Measurements from ENCODE around the gene KLK4.

Gene KLK4, protein sequence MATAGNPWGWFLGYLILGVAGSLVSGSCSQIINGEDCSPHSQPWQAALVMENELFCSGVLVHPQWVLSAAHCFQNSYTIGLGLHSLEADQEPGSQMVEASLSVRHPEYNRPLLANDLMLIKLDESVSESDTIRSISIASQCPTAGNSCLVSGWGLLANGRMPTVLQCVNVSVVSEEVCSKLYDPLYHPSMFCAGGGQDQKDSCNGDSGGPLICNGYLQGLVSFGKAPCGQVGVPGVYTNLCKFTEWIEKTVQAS

DNA sequence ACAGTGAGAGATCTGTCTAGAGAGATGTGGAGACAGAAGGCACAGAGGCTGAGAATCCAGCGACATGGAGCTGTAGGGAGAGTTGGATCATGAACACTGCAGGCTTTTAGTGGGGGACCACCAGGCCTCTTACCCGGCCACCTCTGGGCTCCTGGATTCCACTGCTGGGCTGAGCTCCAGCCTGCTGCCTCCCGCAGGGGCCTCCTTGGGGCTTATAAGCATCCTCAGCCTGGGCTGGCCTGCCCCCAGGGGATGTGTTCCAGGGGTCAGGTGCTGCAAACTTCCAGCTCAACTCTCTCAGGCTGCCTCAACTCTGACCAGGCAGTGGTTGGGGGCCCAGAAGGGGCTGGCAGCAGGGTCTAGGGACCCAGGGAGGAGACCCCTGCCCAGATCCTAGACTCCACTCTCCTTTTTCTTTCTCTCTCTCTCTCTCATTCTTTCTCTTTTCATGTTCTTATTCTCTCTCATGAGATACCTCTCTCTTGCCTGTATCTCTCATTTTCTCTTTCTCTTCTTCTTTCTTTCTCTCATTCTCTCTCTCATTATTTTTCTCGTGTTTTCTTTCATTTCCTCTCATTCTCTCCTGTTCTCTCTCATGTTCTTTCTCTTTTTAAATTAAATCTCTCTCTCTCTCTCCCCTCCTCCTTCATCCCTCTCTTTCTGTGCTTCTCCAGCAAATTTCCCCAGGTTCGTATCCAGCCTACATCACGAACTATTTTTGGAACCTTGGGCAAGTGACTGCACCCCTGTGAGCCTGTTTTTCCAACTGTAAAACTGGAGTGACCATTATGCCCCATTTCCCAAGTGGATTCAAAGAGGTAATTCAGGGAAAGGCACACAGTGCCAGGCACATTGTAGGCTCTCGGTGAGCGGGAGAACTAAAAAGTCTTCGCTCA is at the start of gene KLK4:
Gene KLK4, minus strand, starts transcription at position 190 of the 896 bp plus-strand sequence. CDS start 657 bp downstream, outside the sequence.
- no peak for DNase-seq

DNA sequence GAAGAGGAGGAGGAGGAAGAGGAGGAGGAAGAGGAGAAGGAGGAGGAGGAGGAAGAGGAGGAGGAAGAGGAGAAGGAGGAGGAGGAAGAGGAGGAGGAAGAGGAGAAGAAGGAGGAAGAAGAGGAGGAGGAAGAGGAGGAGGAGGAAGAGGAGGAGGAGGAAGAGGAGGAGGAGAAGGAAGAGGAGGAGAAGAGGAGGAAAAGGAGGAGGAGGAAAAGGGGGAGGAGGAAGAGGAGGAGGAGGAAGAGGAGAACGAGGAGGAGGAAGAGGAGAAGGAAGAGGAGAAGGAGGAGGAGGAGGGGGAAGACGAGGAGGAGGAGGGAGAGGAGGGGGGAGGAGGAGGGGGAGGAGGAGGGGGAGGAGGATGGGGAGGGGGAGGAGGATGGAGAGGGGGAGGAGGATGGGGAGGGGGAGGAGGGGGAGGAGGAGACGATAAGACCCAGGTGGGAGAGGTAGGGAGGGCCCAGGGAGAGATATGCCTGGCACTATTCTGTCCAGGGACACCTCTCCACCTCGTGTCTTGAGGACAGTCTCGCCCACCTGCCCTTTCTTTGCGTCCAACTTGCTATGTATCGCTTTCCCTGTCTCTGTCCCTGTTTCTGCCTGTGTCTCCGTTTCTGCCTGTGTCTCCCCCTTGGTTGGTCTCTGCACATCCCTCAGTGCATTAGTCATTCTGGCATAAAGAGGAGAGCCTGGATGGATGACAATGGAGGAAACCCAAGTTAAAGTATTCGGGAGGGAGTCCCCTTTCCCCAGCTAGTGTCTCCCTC is 48.7 kb upstream of the KLK4 start:
- DNase-seq = no peak

DNA sequence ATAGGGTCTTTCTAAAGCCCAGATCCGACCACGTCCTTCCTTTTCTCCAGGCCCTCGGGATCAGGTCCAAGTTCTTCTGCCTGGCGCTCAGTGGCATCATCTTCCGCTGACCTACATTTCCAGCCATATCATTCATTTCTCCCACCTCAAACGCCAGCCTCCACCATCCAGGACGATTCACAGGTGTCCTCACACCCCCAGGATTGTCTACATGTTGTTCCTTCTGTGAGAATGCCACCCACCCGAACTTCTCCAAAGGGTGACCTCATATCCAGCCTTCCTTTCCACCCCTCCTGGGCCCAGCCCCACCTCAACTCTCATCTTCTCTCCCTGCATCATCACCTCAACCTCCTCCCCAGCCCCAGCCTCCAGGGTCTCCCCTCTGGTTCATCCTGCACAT is 46.4 kb upstream of the KLK4 start:
- no peak for DNase-seq

DNA sequence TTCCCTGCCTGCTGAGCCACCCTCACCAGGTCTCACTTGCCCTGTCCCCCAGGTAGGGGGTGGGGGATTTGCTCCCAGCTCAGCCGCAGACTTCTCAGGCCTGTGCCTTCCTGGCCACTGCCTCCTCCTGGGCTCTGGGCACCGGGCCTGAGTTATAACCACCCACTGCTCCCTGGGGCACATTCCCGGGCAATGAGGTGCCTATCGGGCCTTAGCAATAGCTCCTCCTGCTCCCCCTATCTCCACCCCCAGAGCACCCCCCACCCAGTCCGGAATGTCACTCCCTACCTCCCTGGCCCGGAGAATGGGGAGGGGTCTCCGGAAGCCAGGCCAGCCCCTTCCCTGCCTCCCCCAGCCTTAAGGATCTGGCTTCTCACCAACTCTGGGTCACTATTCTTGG is 41.7 kb upstream of the KLK4 start, which contains the start of gene KLK5:
Gene KLK5, minus strand, starts transcription at position 129 of the 400 bp plus-strand sequence. CDS start 381 bp downstream, outside the sequence.
- DNase-seq = no peak

DNA sequence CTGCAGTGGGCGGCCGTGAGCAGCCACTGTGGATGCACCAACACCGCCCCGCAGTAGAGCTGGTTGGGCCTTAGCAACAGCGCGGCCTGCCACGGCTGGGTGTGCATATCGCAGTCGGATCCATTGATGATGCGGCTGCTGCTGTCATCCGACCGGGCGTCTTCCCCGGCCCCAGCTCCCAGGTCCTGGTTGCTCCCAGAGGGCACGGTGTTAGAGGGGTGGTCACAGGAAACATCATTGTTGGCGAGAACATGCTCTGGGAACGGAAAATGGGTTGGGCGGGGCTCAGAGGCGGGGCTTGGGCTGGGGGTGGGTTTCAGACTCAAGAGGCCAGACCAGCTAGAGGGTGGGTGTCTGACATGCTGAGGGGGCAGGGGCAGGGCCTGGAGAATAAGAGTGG is 38.7 kb upstream of the KLK4 start:
- DNase-seq = no peak

DNA sequence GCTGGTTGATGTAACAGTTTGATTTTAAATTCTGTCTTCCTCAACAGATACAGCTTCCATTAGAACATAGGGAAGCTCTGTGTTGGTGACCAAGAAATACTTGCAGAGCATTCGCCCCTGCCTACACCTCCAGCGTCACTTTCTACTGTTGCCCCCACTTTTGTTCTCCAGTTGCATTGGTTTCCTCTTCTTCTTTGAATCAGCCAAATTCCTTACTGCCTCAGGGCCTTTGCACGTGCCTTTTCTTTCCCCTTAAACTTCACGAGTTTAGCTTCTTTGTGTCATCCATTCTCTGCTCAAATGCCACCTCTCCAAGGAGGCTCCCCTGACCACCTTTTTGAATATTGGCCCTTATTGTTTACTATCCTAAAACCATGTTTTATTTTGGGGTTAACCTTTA is 35.9 kb upstream of the KLK4 start:
- no peak for DNase-seq

DNA sequence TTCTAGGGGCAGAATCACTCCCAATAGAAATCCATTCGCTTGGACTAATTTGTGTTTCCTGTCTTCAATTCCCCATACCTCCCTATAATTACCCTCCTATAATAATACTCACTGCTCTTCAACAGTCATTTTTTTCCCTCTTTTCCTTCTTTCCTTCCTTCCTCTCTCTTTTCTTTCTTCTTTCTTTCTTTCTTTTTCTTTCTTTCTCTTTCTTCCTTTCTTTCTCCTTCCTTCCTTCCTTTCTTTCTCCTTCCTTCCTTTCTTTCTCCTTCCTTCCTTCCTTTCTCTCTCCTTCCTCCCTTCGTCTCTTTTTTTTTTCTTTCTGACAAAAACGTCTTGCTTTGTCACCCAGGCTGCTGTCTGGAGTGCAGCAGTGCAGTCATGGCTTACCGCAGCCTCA is 33.6 kb upstream of the KLK4 start:
- no peak for DNase-seq

DNA sequence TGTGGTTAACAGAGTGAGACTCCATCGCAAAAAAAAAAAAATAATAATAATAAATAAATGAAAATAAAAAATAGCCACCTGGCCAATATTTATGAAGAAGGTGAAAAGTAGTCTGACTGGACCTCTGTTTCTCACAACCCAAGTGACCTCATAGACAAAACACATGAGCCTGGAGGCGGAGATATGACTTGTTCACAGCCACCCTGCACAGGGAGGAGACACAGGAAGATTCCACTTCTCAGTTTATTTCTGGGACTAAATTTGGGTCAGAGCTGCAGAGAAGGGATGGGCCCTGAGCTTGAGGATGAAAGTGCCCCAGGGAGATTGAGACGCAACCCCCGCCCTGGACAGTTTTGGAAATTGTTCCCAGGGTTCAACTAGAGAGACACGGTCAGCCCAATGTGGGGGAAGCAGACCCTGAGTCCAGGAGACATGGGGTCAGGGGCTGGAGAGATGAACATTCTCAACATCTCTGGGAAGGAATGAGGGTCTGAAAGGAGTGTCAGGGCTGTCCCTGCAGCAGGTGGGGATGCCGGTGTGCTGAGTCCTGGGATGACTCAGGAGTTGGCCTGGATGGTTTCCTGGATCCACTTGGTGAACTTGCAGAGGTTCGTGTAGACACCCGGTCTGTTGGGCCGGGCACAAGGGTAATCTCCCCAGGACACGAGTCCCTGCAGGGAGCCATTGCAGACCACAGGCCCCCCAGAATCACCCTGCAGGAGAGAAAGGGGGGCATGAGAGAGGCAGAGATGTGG is 32.1 kb upstream of the KLK4 start:
- DNase-seq = no peak

DNA sequence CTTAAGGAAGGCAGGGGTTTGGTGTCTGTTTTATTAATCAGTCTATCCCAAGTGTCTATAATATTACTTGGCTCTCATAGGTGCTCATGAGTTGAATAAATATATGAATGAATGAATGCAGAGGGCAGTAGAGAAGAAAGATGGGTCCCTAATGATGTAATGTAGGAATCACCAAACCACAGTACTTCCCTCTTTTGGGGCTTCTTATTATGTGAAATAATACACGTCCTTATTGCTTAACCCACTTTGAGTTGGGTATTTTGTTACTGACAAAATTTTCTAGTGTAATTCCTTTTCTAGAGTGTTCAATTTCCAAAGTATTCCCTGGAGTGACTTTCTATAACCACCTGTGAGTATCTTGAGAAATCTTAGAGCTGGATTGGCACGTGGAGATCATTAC is 28.4 kb upstream of the KLK4 start:
- DNase-seq = no peak

DNA sequence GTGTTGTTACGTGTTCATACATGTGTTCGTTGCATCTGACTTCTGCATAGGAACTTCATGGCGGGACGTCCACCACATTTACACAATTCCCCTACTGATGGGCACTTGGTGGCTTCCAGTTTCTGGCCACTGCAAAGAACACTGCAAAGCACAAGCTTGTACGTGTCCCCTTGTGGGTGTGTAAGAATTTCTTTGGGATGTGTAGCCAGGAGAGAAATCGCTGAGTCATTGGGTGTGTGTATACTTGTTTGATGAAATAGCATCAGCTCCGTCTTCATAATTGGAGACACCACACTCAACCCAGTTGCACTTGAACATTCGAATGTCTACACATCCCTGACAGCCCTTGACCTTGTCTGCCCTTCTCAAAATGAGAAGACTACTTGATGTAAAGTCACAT is 22.4 kb upstream of the KLK4 start:
- peak; percentile 11 for DNase-seq

DNA sequence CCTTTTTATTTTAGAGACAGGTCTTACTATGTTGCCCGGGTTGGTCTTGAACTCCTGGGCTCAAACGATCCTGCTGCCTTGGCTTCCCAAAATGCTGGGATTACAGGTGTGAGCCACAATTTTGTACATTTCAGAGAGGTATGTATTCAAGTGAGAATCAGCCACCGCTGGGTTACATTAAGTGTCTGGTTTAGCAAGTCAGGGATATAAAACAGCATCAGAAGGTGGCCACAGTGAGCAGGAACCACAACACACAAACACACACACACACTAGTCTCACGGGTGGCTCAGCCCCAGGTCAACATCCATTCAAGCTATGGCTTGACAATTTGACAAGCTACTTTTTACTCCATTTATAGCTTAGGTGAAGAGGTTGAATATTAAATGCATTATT is 21.5 kb upstream of the KLK4 start:
- DNase-seq = no peak

DNA sequence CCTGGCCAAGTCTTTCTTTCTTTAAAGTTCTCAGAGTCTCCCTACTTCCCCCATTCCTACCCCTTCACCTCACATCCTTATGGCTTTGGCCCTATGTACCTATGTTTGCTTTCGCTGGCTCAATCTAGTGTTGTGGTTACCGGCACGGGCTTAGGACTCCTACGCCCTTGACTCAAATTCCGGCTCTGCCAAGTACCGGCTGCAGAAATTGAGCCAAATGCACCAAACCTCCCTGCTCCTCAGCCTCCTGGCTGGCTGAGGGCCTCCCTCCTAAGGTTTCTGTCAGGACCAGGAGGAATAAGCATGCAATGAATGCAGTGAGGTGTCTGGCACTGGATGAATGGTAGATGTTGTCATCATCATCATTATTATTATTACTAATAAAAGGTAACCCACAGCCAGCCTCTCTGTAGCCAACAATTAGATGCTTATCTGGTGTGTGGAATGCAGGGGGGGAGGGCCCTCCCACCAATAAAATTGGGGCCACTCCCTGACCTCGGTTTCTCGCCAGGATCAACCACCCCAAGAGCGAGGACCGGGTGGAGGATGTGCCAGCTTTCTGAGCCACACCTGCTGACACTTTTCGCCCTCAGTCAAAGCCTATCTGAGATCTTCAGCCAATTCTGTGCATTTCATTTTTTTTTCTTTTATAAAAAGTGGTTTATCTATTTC is 21.0 kb upstream of the KLK4 start:
- DNase-seq = no peak

DNA sequence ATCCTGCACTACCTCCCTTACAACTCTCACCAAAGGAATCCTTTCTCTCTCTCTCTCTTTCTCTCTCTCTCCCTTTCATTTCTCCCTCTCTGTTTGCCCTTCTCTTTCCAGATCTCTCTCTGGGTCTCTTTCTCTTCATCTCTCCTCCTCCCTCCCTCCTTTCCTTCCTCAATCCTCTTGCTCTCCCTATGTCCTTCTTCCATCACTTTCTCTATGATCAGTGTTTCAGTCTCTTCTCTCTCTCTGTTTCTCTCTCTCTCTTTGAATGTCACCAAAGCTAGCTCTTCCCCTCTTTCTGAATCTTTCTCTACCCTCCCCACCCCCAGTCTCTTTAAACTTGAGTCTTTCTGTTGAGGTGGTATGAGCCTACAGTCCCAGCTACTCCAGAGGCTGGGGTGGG is 19.8 kb upstream of the KLK4 start:
- no peak for DNase-seq

DNA sequence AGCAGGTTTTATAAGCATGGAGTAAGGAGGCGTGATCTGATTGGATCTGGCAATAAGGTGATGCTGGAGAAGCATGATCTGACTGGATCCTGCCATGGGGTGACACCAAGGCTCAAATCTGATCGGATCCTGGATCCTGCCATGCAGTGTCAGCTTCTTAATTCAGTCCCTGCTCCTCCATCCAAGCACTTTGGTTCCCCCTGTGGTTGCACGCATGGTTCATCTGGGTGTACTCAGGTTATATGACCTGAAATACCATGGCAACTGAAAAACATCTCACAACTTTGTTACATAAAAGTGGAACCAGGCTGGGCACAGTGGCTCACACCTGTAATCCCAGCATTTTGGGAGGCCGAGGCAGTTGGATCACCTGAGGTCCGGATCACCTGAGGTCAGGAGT is 17.6 kb upstream of the KLK4 start:
- DNase-seq = no peak

DNA sequence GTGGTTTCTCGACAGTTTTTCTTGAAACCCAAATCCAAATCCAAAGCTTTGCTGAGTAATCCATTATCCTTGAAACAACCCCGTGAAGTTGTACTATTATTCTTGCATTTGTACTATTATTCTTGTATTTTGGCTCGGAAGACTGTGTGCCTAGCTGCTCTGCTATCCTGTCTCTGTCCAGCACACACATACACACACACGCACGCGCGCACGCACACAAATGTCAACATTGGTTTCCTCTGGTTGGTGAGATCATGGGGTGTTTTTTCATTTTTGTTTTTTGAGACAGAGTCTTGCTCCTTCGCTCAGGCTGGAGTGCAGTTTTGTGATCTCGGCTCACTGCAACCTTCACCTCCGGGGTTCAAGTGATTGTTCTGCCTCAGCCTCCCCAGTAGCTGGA is 14.9 kb upstream of the KLK4 start:
- no peak for DNase-seq

DNA sequence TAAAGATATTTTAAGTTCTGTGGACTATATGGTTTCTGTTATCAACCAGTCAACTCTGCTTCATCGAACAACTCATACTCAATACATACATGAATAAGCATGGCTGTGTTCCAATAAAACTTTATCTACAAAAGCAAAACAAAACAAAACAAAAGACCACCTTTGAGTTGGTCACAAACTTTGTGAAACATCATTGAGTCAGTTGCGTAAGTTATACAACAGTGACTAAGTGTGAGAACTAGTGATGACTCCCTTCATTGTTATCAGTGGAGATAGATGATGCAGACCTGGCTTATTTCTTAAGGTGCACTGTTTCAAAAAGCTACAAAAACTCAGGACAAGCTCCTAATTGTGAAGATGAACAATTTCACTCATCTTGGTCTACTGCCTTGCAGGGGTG is 14.5 kb upstream of the KLK4 start:
- no peak for DNase-seq

DNA sequence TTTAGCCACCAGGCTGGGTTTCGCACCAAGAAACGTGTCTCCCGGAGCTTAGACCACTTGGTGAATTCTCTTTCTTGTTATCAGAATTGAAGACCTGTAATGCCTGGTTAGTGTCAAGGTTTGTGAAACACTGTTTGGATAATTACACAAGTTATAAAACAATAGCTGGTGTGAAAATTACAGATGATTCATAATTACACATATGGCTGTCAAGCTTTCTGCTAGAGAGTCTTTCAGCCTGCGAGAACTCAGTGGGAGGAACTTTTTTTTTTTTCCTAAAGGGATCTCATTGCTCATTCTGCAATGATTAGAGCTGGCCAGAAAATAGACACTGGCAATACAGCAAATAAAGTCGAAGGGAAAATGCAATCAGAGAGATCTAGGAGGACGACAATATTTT is 13.4 kb upstream of the KLK4 start:
- DNase-seq = no peak

DNA sequence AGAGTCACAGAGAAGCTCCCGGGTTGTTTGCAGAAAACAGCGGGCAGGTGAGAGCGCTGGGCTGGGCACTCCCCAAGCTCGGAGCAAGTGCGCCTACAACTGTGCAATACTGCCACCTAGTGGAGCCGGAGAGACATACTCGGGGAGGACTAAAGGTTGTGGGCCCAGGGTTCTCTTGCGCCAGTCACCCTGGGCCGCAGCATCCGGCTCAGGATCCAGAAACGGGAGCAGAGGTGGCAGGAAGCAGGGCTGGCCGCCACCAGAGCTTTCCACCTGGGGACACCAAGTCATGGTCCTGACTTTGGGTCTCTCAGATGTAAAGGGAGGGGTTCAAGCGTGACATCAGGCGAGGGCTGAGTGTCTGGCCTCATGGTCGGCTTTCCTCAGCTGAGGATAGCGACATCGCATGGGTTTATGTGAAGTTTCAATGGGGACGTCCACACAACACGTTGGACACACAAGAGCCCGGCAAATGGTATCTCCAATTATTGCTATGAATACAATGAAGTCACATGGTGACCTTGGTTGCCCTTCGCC is 11.2 kb upstream of the KLK4 start:
- DNase-seq = peak; percentile 70

DNA sequence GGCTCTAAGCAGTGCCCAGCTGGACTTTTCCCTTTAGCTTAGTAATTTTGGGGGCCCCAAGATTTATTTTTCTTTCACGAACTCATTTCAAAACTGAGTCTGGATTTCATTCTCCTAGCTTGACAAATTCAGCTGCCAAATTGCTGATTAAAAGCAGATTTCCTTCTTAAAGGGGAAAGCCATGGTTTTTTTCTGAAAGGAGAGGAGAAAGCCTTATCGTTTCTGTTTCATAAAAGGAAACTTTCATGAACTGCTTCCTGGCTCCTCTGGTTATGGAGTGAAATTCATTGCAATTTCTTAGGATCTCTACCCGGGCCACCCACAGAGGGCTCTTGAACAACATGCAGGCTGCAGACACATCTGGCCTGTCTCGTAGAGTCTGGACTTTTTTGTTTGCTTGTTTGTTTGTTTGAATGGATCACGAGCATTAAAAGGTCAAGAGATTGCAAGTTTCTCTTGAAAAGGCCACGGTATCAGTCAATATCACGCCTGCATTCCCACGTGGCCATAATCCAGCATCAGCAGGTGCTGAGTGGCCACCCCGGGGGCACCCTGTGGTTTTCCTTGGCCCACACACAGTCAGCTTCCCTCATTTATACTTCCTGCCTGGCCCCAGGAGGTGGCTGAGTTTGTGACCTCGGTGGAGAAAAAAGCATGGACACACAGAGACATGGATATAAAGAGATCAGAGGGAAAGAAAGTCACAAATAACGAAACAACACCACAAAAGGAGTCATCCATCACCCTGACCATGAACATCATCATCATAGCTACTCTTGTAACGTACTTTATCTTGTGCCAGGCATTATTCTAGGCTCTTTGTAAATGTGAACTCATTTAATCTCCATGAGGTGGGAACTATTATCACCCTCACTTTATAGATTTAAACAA is 10.5 kb upstream of the KLK4 start:
- no peak for DNase-seq

DNA sequence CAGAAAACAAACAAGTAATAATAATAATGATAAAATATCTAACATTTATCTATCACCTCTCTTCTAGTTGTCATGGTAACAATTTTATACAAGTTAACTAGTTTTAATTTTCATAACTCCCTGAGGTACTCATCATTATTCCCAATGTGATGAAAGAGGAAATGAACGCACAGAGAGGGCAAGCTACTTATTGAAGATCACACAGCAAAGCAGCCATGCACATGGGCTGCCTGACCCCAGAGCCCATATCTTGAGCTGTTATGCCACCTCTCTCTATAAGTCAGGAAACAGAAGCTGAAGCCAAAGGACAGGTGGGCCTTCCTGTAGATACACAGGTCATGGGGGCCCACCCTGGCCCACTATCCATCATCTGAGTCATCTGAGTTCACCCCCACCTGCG is 4.9 kb upstream of the KLK4 start:
- no peak for DNase-seq

Data from fibroblast of skin of right biceps (primary cell).